Cardiac fibroblast (primary cell): ENCODE results near the gene TBC1D24.

Experiments
- DNase-seq, 2 donors: peaks; one replicate each; pipeline versions ENCODE4 v3.0.0 to v3.0.0-alpha.2; 2010; ENCODE audit warnings: low read depth in 2 of 2
- H3K4me3 ChIP-seq, 2 donors: replicated peaks in 1 of 2; 1 replicate in 1 of 2; 2 replicates in 1 of 2; pipeline ENCODE4 v1.5.1; 2011; ENCODE audit warnings: low read depth in 2 of 2, low read length in 2 of 2, mild to moderate bottlenecking in 2 of 2, moderate library complexity in 1 of 2
- TF ChIP-seq, protein P1 (sequence below): IDR thresholded peaks from one replicate; pipeline ENCODE4 v1.5.1; 2011; ENCODE audit warnings: low read depth, mild to moderate bottlenecking, low read length, inconsistent platforms

TBC1D24 gene

DNA sequence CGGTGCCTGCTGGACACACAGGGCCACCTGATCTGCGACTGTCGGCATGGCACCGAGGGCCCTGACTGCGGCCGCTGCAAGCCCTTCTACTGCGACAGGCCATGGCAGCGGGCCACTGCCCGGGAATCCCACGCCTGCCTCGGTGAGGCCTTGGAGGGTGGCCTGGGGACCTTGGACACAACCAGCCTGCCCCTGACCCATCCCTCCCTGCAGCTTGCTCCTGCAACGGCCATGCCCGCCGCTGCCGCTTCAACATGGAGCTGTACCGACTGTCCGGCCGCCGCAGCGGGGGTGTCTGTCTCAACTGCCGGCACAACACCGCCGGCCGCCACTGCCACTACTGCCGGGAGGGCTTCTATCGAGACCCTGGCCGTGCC lies 2.5 kb upstream of the TBC1D24 start:
- TF ChIP-seq, protein P1, sequence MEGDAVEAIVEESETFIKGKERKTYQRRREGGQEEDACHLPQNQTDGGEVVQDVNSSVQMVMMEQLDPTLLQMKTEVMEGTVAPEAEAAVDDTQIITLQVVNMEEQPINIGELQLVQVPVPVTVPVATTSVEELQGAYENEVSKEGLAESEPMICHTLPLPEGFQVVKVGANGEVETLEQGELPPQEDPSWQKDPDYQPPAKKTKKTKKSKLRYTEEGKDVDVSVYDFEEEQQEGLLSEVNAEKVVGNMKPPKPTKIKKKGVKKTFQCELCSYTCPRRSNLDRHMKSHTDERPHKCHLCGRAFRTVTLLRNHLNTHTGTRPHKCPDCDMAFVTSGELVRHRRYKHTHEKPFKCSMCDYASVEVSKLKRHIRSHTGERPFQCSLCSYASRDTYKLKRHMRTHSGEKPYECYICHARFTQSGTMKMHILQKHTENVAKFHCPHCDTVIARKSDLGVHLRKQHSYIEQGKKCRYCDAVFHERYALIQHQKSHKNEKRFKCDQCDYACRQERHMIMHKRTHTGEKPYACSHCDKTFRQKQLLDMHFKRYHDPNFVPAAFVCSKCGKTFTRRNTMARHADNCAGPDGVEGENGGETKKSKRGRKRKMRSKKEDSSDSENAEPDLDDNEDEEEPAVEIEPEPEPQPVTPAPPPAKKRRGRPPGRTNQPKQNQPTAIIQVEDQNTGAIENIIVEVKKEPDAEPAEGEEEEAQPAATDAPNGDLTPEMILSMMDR = no peak
- DNase-seq = no peak
- no peak overlapping the region for H3K4me3 ChIP-seq

DNA sequence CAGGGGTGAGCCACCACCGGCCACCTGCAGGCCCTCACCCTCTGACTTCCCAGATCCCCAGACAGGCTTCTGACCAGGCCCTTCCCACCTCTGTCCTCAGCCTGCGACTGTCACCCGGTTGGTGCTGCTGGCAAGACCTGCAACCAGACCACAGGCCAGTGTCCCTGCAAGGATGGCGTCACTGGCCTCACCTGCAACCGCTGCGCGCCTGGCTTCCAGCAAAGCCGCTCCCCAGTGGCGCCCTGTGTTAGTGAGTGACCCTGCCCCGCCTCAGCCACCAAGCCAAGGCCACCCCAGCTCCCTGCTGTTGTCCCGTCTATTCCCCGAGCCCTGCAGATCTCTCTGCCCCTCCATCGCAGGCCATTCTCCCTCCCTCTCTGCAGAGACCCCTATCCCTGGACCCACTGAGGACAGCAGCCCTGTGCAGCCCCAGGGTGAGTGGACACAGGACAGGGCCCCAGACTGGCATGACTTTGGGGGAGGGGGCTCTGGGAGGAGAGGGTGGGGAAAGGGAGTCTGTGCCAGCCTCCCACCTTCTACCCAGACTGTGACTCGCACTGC lies 2.0 kb upstream of the TBC1D24 start:
- no peak overlapping the region for H3K4me3 ChIP-seq
- DNase-seq = no peak
- TF ChIP-seq, protein P1 = no peak

DNA sequence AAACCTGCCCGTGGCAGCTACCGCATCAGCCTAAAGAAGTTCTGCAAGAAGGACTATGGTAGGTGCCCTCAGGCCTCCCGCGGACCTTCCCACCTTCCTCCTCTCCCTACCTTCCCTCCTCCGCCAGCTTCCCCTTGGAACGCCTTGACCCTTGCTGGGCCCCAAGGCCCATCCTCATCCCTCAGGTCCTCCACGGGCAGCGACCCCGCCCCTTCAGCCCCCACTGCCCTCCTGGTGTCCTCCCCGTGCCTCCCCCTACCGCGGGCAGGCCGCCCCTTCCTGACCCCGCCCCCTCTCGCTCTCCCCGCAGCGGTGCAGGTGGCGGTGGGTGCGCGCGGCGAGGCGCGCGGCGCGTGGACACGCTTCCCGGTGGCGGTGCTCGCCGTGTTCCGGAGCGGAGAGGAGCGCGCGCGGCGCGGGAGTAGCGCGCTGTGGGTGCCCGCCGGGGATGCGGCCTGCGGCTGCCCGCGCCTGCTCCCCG lies 1.4 kb upstream of the TBC1D24 start:
- TF ChIP-seq, protein P1 = no peak
- H3K4me3 ChIP-seq = peak overlapping the region in 1 of 2 donors; percentile 7
- no peak for DNase-seq

DNA sequence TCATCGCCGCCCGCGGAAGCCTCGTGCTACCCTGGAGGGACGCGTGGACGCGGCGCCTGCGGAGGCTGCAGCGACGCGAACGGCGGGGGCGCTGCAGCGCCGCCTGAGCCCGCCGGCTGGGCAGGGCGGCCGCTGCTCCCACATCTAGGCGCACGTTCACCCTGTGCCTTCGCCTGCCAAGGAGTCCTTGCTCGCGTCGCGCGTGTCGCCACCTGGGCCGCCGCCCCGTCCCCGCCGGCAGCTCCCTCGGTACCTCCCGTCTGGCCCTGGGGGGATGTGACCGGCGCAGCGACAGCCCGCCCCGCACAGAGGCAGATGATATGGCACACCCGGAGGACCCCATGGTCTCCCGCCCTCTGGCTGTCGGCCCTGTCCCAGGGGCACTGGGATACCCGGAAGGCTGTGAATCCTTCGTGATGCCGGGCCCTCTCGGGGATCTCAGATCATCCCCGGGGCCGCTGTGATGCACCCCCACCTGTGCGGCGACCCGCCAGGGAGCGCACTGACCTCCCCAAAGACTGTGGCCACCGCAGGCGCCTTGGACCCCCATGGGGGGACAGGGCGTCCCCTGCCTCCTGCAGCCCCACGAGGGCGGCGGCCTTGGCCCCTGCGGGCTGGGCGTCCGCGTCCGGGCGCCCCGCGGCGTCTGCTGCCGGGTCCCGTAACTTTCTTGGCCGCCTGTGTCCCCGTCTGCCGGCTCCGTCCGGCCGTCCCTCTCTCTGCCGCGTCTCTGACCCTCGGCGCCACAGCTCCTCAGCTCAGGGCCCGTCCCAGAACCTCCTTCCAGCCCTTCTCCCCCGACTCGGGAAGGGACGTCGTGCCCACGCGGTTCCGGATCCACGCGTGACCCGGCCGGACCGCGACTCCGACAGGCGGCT lies 689 bp upstream of the TBC1D24 start:
- H3K4me3 ChIP-seq = peak overlapping the region; percentile 73 to 76
- TF ChIP-seq, protein P1 = no peak
- DNase-seq = peak; percentile 28 to 51

DNA sequence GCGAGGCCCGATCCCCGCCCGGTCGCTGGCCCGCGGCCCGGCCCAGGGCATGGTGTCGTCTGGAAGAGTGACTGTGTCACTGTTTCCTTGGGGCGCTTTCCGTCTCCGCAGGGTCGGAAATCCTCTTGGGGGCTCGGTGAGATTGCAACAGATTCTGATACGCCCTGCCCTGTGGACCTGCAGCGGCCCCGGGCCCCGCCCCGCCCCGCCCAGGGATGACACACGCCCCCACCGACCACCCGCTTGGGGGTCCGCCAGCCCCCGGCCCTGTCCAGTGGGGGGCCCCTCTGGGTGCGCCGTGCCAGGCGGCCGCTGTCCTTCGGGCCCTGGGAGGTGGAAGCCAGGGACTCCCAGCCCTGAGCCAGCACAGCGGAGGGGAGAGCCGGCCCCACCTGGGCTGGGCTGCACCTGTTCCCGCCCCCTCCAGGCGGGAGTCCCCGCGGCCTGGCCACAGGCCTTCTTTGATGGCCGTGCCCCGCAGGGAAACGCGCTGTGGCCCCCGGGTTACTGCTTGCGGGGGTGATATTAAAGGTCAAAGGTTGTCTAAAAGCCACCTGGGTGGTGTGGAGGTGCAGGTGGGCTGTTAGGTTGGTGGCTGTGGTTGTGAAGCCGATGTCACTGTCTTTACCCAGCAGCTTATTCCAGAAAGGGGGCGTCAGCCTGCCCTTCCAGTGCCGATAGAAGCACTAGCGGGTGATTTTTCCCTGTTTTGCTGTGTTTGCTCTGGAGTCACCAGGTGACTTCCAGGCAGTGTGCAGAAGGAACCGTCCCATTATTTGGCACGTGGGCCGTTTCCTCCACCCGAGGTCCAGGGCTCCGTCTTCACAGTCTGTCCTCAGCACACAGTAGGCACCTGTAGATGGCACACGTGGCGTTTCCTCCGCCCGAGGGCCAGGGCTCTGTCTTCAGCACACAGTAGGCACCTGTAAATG lies 752 bp downstream of the TBC1D24 start:
- H3K4me3 ChIP-seq = peak overlapping the region; percentile 58 to 73
- TF ChIP-seq, protein P1 = no peak
- no peak for DNase-seq

DNA sequence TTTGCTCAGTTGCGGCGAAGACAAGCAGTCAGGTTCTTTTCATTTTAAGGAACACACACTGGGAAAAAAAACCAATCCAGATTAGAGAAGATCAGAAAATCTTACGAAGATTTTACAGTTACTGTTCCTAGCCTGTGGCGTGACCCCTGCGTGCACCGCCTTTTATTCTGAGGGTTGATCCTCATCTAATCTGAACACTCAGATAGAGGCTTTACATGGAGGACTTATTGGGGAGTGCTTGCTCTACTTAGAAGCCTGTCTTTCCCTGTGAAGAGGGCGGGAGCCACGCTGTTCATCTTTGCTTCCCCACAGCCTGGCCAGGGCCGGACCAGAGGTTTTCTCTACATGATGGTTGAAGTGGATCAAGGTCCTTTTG lies 1.4 kb downstream of the TBC1D24 start:
- H3K4me3 ChIP-seq = no peak overlapping the region
- TF ChIP-seq, protein P1 = no peak
- no peak for DNase-seq
